GM04503 (cell line): ENCODE data around the gene UMAD1.
"Not testable (repeated sequence)": the region's sequence is repeated elsewhere in the genome, so short reads cannot be mapped to it uniquely, and the experiment has no call there.

Experiments used
- DNase-seq: peaks from one replicate; pipeline ENCODE4 v3.0.0-alpha.2; 2012; ENCODE audit warnings: low read depth

The UMAD1 gene

GRCh38 chr7:7652798-7653540, 12.4 kb downstream of the UMAD1 start:
- no peak for DNase-seq

GRCh38 chr7:7653593-7654187, 13.1 kb downstream of the UMAD1 start:
- DNase-seq: no peak

GRCh38 chr7:7654964-7655715, 14.6 kb downstream of the UMAD1 start:
- no peak for DNase-seq

- DNase-seq: not testable (repeated sequence)
Observed at GRCh38 chr7:7656459-7656858, 15.9 kb downstream of the UMAD1 start.

- no peak for DNase-seq
Observed at GRCh38 chr7:7662527-7662926, 22.0 kb downstream of the UMAD1 start.

- DNase-seq: no peak
Observed at GRCh38 chr7:7664291-7664690, 23.7 kb downstream of the UMAD1 start.

- no peak for DNase-seq
Observed at GRCh38 chr7:7665031-7665430, 24.5 kb downstream of the UMAD1 start.

GRCh38 chr7:7667187-7667586, 26.6 kb downstream of the UMAD1 start:
- DNase-seq: no peak

- DNase-seq: no peak
Observed at GRCh38 chr7:7668706-7669105, 28.2 kb downstream of the UMAD1 start.

- DNase-seq: no peak
Observed at GRCh38 chr7:7670490-7670889, 29.9 kb downstream of the UMAD1 start.

GRCh38 chr7:7671361-7671760, 30.8 kb downstream of the UMAD1 start:
- no peak for DNase-seq

- no peak for DNase-seq
Observed at GRCh38 chr7:7672545-7673239, 32.1 kb downstream of the UMAD1 start.

GRCh38 chr7:7673240-7673550, 32.6 kb downstream of the UMAD1 start:
- no peak for DNase-seq

GRCh38 chr7:7675686-7676085, 35.1 kb downstream of the UMAD1 start:
- no peak for DNase-seq

GRCh38 chr7:7679640-7680039, 39.1 kb downstream of the UMAD1 start:
- not testable (repeated sequence) for DNase-seq

- DNase-seq: no peak
Observed at GRCh38 chr7:7681191-7681935, 40.8 kb downstream of the UMAD1 start.

- DNase-seq: no peak
Observed at GRCh38 chr7:7681936-7682329, 41.4 kb downstream of the UMAD1 start.

- DNase-seq: no peak
Observed at GRCh38 chr7:7682861-7683260, 42.3 kb downstream of the UMAD1 start.

- DNase-seq: no peak
Observed at GRCh38 chr7:7686811-7687508, 46.4 kb downstream of the UMAD1 start.

GRCh38 chr7:7687800-7688199, 47.2 kb downstream of the UMAD1 start:
- no peak for DNase-seq

- no peak for DNase-seq
Observed at GRCh38 chr7:7688310-7688709, 47.8 kb downstream of the UMAD1 start.
